HG02870 (cell line): ENCODE results near the gene DGKA.
A peak's percentile ranks its signal among the peaks of the same experiment; 100 is the strongest.
"Not testable (repeated sequence)": the region's sequence is repeated elsewhere in the genome, so short reads cannot be mapped to it uniquely, and the experiment has no call there.

Experiments used
- ATAC-seq: cut with Tn5 transposase; IDR thresholded peaks from one replicate; pipeline ENCODE4 v1.9.1; 2021; ENCODE audit warnings: mild to moderate bottlenecking, moderate library complexity; ENCODE audit not compliant: unreplicated experiment

DGKA gene

DNA sequence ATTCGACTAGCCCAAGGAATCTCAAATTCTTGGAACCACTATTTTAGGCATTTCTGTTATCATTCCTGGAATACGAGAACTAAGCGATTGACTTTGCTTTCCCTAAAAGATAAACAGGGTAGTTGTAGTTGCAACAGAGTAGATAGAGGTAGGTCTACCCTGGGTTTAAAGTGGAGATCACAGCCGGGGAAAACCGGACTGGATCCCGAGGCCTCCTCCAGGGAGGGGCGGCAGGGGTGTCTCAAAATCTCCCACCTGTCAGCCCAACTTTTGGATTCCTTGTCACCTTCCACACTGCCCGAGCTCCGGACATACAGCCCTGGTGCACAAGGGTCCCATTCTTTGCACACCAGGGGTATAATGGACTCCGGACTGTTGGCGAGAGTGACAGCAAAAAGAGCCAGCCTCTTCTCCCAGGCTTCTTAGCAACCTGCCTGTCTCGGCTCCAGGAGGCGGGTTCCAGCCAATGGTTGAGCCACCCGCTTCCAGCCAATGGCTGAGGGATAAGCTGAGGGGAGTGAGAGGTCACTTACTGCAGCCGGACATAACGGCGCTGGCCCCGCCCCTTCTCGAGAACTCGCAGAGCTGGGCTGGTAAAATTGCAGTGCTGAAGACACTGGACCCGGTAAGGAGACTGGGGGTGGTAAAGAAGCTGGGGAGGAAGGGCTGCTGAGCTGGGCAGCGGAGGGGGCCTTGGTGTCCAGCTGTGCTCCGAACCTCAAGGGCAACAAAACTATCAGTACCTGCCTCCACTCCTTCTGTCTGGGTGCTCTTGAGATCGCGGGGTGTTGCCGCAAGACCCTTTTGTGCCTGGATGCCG, 66.0 kb downstream of the DGKA start, which contains the start of gene SUOX:
Gene SUOX, plus strand, starts transcription at position 562 of the 820 bp plus-strand sequence. CDS start 4,946 bp downstream, outside the sequence.
- ATAC-seq, result peak; percentile 98

DNA sequence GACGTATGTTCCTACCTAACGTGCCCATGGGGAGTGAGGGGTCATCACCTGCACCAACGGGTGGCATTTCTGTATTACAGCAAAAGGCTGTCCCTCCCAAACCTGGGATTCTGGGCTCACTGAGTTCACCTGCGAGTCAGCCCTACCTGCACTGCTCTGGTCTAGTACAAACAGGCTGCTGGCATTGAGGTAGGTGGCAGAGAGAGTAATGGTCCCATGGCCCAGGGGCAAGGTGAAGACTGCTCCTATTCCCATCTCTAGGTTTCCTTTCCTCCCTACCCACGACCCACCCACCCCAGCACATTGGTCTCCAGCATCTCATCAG, 66.5 kb downstream of the DGKA start:
- no peak for ATAC-seq

DNA sequence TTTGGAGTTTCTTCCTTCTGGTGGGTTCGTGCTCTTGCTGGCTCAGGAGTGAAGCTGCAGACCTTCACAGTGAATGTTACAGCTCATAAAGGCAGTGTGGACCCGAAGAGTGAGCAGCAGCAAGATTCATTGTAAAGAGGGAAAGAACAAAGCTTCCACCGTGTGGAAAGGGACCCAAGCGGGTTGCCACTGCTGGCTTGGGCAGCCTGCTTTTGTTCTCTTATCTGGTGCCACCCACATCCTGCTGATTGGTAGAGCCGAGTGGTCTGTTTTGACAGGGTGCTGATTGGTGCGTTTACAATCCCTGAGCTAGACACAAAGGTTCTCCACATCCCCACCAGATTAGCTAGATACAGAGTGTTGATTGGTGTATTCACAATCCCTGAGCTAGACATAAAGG, 68.6 kb downstream of the DGKA start:
- ATAC-seq, result not testable (repeated sequence)

GRCh38 chr12:55999999-56000540, 69.1 kb downstream of the DGKA start:
- not testable (repeated sequence) for ATAC-seq

DNA sequence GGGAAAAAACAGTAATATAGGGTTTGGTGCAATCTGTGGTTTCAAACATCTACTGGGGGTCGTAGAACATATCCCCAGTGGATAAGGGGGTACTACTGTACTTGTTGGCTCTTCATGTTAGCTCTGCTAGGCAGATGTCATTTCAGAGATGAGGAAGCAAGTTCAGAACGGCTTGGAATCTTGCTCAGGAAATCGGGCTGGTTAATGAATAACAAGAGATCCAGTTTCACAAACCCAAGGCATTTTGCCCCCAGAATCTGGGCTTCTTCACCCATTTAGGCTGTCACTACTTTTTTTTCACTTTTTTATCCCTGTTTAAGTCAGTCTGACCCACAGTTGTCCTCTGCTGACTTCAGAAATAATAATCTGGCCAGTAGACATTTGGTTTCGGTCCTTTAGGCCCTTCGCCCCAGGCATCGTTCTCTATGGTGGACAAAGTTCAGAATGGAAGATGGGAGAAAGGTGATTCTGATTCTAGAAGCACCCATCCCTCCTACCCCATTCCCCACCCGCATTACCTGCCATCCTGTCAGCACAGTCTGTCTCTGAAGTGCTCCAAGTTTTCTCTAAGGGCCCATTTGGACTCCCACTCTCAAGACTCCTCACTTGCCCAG, 70.6 kb downstream of the DGKA start:
- no peak for ATAC-seq

- ATAC-seq, result not testable (repeated sequence)
Measured at GRCh38 chr12:56003376-56003775, 72.4 kb downstream of the DGKA start.
